ENCODE data around the gene CC2D1A.

CC2D1A gene

GRCh38 chr19:13935765-13936510, 29.9 kb downstream of the CC2D1A start:
- in situ Hi-C loops (cut with MboI; ENCODE audit: low sequenced_read_pairs), result no loop called here

DNA sequence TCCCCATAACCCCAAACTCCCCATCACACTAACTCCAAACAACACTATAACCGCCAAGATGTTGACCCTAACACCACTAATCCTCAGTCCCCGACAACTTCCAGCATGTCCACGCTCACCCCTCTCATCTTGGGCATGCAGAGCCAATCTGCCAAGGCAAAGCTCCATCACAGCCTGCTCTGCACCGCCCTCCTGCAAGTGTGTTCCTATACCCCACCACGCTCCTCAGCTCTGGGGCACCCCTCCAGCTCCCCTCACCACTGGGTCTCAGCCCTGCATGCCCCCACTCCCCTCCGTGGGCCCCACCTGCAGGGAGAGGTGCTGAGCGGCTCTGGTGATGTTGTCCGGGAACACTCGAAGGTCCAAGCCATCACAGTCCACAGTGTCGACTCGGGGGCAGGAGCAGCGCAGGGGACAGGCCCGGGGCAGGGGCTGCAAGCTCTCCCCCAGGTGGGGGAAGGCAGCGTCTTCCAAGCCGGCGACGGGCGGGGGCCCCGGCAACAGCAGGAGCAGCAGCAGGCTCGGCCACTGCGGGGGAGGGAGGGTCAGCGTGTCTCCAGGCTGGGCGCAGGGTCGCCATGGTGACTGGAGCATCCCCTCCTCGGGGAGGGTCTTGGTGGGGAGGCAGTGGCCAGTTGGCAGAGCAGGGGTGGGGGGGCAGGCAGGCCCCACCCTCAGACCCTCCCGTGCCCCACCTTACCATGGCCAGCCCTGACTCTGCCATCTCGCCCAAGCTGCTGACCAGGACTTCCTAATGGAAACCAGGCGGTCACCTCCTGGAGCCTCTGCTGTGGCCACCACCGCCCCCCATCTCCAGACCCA, 31.7 kb downstream of the CC2D1A start:
- in situ Hi-C loops (cut with MboI; ENCODE audit: low sequenced_read_pairs), result no loop called here

GRCh38 chr19:13938301-13939064, 32.5 kb downstream of the CC2D1A start, which contains the start of gene PODNL1:
TSS of gene PODNL1 (minus strand) at chr19:13938417. CDS start at chr19:13938181, 236 bp downstream.
- in situ Hi-C loops (cut with MboI; ENCODE audit: low sequenced_read_pairs), result no loop called here

DNA sequence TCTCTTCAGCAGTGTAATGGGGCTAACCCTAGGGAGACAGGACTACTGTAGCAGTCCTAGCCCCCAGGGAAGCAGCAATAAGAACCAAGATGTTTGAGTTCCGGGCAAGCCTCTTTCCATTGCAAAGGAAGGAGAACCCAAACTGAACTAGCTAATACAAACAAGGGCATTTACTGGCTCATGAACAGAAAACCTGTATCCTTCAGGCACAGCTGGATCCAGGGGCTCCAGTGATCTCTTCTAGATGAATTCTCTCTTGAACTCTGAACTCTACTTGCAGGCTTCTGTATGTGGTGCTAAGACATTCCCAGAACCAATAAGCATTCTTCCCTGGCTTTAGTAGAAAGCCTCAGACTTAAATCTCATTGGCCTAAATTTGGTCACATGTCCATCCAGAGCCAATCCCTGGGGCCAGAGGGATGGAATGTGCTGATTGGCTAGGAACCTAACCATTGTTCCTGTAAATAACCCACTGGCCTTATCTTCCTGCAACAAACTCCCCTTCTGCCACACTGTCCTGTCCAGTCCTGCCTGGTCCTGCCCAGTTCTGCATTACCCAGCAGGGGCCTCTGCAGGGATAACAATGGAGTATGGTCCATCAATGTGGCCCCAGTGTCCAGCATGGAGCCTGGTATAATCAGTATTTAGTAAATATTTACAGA, 36.2 kb downstream of the CC2D1A start:
- in situ Hi-C loops (cut with MboI; ENCODE audit: low sequenced_read_pairs), result no loop called here

- in situ Hi-C loops (cut with MboI; ENCODE audit: low sequenced_read_pairs), result no loop called here
These were observed 40.4 kb downstream of the CC2D1A start for GRCh38 chr19:13946414-13946813.

GRCh38 chr19:13951043-13951442, 45.0 kb downstream of the CC2D1A start:
- in situ Hi-C loops (cut with MboI; ENCODE audit: low sequenced_read_pairs), result no loop called here

DNA sequence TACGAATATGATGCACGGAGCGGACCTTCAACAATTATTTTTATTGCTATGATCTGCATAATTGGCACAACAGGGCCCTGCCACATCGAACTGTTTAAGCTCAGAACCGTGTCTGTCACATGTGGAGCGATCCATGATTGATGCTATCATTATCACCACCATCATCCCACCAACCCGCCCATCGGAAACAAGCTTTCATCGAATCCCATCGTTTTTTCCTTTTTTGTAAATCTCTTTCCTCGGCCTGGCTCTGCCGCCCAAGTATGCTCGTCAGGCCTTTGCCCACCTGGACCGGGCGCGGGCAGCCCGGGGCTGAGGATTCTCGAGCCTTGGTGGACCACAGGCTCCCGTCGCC, 45.8 kb downstream of the CC2D1A start:
- in situ Hi-C loops (cut with MboI; ENCODE audit: low sequenced_read_pairs), result no loop called here

- in situ Hi-C loops (cut with MboI; ENCODE audit: low sequenced_read_pairs), result no loop called here
These were observed 46.3 kb downstream of the CC2D1A start, which contains the start of gene DCAF15 for GRCh38 chr19:13952154-13952930. TSS of gene DCAF15 (plus strand) at chr19:13952509. CDS start at chr19:13952513, 4 bp downstream.

GRCh38 chr19:13952931-13953531, 47.0 kb downstream of the CC2D1A start:
- in situ Hi-C loops (cut with MboI; ENCODE audit: low sequenced_read_pairs), result no loop called here

DNA sequence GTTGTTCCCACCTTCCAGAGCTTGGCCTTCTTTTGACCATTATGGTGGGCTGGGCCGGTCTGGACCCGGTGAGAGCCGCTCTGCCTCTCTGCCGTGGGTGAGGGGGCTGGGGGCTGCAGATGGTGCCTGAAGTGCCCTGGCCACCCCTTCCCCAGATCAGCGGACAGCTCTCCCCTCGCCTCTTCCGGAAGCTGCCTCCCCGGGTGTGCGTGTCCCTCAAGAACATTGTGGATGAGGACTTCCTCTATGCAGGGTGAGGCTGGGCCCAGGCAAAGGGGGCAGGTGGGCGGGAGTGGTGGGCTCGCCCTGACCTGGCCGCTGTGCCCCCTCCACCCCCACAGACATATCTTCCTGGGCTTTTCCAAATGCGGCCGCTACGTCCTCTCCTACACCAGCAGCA, 48.2 kb downstream of the CC2D1A start:
- in situ Hi-C loops (cut with MboI; ENCODE audit: low sequenced_read_pairs), result no loop called here

DNA sequence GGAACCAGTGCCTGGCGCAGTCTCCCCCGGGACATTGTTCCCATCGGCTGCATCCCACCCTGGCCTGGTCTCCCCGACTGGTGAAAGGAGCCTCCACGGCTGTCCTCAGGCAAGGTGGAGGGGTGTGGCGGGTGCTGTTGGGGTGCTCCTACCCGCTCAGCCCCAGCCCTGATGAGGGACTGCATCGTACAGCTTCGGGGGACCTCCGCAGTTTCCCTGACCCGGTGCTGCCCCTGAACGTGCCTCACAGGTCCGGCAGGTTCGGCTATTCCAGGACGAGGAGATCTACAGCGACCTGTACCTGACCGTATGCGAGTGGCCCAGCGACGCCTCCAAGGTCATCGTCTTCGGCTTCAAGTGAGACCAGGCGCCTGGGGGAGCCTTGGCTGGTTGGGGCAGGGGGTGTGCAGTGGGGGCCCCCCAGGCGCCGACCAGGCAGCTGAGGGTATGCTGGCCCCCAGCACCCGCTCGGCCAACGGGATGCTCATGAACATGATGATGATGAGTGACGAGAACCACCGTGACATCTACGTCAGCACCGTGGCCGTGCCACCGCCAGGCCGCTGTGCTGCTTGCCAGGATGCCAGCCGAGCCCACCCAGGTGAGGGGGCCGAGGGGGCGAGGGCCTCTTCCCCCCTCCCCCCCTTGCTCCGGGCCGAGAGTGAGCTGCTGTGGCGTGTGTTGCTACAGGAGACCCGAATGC, 49.8 kb downstream of the CC2D1A start:
- in situ Hi-C loops (cut with MboI; ENCODE audit: low sequenced_read_pairs), result no loop called here

GRCh38 chr19:13956365-13956744, 50.4 kb downstream of the CC2D1A start:
- in situ Hi-C loops (cut with MboI; ENCODE audit: low sequenced_read_pairs), result no loop called here

GRCh38 chr19:13957051-13957450, 51.0 kb downstream of the CC2D1A start:
- in situ Hi-C loops (cut with MboI; ENCODE audit: low sequenced_read_pairs), result no loop called here

DNA sequence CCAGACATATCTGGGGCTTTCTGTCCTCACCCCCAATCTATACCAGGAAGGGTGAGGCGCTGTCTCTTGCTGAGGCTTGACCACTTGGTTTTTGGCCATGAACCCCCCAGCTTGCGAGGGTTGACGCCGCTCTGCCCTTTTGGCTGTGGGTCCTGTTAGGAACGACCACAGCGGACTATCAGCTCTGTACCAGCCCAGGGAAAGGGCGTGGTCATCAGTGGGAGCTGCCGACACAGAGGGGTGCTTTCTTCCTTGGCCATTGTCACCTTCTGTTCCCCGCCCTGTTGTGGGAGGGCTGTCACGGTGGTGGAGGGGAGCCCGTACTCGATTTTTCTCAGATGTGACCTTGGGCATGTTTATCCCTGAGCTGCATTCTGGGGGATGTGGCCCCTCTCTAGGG, 52.0 kb downstream of the CC2D1A start:
- in situ Hi-C loops (cut with MboI; ENCODE audit: low sequenced_read_pairs), result no loop called here

- in situ Hi-C loops (cut with MboI; ENCODE audit: low sequenced_read_pairs), result no loop called here
These were observed 53.4 kb downstream of the CC2D1A start for GRCh38 chr19:13959141-13959961.

GRCh38 chr19:13959962-13960862, 54.2 kb downstream of the CC2D1A start:
- in situ Hi-C loops (cut with MboI; ENCODE audit: low sequenced_read_pairs), result no loop called here
